IPS-18c (cell line): ENCODE data around the gene MUS81.

Experiments
- H3K4me3 ChIP-seq: 2 replicates; pipeline ENCODE4 v1.7.0; 2013; ENCODE audit warnings: low read depth, mild to moderate bottlenecking, low read length, moderate library complexity; ENCODE audit not compliant: insufficient read depth
- H3K9me3 ChIP-seq: one replicate; pipeline ENCODE4 v1.6.1; 2013; ENCODE audit warnings: mild to moderate bottlenecking, low read length, moderate library complexity; ENCODE audit not compliant: control insufficient read depth, insufficient read depth

Gene MUS81

GRCh38 chr11:65856689-65857499 lies 3.3 kb upstream of the MUS81 start:
- H3K9me3 ChIP-seq, result no peaks in the 10 kb centered on the region
- H3K4me3 ChIP-seq, result peak overlapping the region; percentile 96

- no peaks in the 10 kb centered on the region for H3K9me3 ChIP-seq
- peak overlapping the region; percentile 96 for H3K4me3 ChIP-seq
Observed at GRCh38 chr11:65857500-65857852, 2.8 kb upstream of the MUS81 start.

GRCh38 chr11:65857853-65858680 lies 2.2 kb upstream of the MUS81 start, which contains the start of gene CFL1:
Gene CFL1 (minus strand): TSS chr11:65858180. CDS start chr11:65858099, 81 bp downstream.
- H3K4me3 ChIP-seq, result peak within 1 kb of the TSS; percentile 96
- H3K9me3 ChIP-seq, result no peaks in the 10 kb centered on the region

GRCh38 chr11:65858681-65859087 lies 1.5 kb upstream of the MUS81 start:
- peak overlapping the region; percentile 43 for H3K4me3 ChIP-seq
- H3K9me3 ChIP-seq, result no peaks in the 10 kb centered on the region

- peak overlapping the region; percentile 96 for H3K4me3 ChIP-seq
- no peaks in the 10 kb centered on the region for H3K9me3 ChIP-seq
Observed at GRCh38 chr11:65859095-65859811, 980 bp upstream of the MUS81 start.

- no peaks in the 10 kb centered on the region for H3K9me3 ChIP-seq
Observed at GRCh38 chr11:65859812-65860277, 388 bp upstream of the MUS81 start.

GRCh38 chr11:65861165-65861505 lies 902 bp downstream of the MUS81 start:
- Histone ChIP-seq H3K9me3 (no peaks in the 10 kb centered on the region), H3K4me3 (peak overlapping the region; percentile 96)

More at GRCh38 chr11:65859812-65860277, 388 bp upstream of the MUS81 start:
- H3K4me3 ChIP-seq, result peak overlapping the region; percentile 96

- Histone ChIP-seq H3K4me3 (peak overlapping the region; percentile 96), H3K9me3 (no peaks in the 10 kb centered on the region)
Observed at GRCh38 chr11:65861533-65862183, 1.4 kb downstream of the MUS81 start.

GRCh38 chr11:65862191-65862735 lies 2.0 kb downstream of the MUS81 start:
- H3K4me3 ChIP-seq, result no peak overlapping the region
- H3K9me3 ChIP-seq, result no peaks in the 10 kb centered on the region

- no peaks in the 10 kb centered on the region for H3K9me3 ChIP-seq
- H3K4me3 ChIP-seq, result no peak overlapping the region
Observed at GRCh38 chr11:65862941-65863888, 3.0 kb downstream of the MUS81 start.

- H3K4me3 ChIP-seq, result no peak overlapping the region
- H3K9me3 ChIP-seq, result no peaks in the 10 kb centered on the region
Observed at GRCh38 chr11:65863889-65864705, 3.9 kb downstream of the MUS81 start.

GRCh38 chr11:65864706-65865471 lies 4.7 kb downstream of the MUS81 start:
- no peak overlapping the region for H3K4me3 ChIP-seq
- H3K9me3 ChIP-seq, result no peaks in the 10 kb centered on the region

GRCh38 chr11:65865550-65866172 lies 5.4 kb downstream of the MUS81 start:
- H3K4me3 ChIP-seq, result no peak overlapping the region
- H3K9me3 ChIP-seq, result no peaks in the 10 kb centered on the region
